GM11168 (cell line): ENCODE data around the gene TOM1L2.
"Not testable (repeated sequence)": the region's sequence is repeated elsewhere in the genome, so short reads cannot be mapped to it uniquely, and the experiment has no call there.

ENCODE experiments used
- in situ Hi-C: fragments of 300-500 bp; cut with MboI; formaldehyde crosslinking; loops from one replicate; pipeline ENCODE4 v1.12.0; 2022; ENCODE audit warnings: low sequenced_read_pairs; ENCODE audit not compliant: unreplicated experiment

Gene TOM1L2

DNA sequence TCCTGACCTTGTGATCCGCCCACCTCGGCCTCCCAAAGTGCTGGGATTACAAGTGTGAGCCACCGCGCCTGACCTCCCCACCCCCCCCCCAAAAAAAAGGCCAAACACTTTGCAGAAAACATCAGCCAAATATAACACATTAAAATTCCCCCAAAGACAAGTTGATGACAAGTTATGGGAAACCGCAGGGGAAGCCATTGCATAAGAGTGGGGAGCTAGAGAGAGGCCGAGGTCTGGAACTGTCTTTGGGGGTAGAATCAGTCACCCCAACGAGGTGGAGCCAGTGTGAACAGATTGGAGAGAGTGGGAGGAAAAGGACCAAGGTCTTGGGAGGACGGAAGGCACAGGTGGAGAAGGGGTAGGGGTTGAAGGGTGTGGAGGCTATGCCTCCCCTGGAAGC lies 3.2 kb upstream of the TOM1L2 start:
- in situ Hi-C loops, result no loop called here

DNA sequence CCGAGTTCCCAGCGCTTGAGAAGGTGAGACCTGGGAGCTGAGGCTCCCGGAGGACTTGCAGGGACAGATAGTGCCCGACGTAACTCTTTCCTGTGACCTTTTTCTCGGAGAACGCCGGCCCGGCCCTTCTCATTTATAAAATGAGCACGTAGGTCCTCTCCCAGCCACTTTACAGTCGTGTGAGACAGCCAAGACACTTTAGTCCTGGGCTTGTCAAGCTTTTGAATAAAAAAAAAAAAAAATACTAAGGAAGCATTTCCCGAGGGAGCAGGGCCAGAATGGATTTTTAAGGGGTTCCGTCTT lies 703 bp upstream of the TOM1L2 start:
- in situ Hi-C loops, result no loop called here

DNA sequence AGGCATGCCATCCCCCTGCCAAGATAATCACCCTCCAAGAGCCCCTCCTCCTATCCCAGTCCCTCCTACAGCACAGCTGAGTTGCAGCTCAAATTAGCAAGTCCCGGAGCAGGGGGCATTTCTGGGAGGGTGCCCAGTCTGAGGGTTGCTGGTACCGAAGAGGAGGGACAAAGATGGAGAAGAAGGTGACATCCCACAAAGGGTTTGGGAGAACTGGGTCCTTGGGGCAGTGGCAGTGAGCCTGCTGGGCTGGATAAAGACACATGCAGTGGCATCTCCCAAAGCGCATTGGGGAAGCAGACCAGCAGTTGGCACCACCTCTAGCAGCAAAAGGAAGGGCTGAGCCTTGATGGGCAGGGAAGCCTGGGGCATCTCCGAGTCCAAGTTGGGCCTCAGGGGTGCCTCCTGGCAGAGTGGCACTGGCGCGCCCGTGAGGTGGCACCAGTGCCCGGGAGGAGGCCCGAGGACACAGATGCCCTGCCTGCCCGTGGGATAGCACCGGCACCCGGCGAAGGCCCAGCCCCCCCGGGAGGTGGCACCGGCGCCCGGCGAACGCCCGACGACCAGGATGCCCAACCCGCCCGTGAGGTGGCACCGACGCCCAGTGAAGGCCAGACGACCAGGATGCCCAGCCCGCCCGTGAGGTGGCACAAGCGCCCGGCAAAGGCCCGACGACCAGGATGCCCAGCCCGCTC lies 622 bp downstream of the TOM1L2 start:
- in situ Hi-C loops, result no loop called here

DNA sequence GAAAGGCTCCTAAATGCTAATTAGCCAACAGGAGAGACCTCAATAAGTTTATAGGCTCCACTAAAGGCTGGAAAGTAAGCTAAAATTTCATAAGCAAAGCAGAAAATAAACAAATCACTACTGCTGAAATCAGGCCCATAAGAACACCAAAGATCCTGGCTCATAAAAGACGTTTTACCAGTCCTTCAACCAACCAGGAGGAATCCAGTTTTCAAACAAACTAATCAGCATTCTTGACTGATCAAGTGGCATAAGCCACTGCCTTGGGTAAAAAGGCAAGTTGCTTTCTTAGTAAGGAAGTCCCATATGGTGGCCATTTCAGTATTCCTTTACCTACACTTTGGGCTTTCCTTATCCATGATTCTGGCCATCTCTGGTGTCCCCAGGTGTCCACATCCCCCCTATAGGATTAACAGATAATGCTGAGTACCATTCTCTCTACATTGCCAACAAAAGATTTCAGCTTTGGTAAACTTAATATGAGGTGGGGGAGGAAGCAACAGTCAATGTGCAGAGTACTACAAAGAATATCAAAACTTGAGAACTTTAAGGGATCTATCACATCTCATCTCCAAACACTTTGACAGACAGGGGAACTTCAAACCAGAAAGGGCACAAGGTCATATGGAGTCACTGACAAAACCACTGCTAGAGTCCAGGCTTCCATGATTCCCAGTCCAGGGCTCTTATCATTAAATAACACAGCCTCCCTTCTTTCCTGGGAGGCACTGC lies 1.3 kb downstream of the TOM1L2 start:
- in situ Hi-C loops, result no loop called here

DNA sequence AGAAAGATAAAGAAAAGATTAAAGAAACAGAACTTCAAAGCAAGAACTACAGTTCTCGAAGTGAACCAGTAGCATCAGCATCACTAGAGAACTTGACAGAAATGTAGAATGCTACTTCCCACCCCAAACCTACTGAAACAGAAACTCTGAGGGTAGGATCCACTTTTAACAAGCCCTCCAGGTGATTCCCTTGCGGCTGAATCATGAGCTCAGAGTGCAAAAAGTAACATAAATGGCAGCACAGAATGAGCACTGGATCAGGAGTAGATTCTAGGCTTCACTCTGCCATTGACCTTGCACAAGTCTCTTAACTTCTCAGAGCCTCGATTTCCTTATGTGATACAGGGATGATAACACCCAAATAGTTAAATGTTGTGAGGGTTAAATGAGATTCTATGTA lies 5.8 kb downstream of the TOM1L2 start:
- in situ Hi-C loops, result no loop called here

DNA sequence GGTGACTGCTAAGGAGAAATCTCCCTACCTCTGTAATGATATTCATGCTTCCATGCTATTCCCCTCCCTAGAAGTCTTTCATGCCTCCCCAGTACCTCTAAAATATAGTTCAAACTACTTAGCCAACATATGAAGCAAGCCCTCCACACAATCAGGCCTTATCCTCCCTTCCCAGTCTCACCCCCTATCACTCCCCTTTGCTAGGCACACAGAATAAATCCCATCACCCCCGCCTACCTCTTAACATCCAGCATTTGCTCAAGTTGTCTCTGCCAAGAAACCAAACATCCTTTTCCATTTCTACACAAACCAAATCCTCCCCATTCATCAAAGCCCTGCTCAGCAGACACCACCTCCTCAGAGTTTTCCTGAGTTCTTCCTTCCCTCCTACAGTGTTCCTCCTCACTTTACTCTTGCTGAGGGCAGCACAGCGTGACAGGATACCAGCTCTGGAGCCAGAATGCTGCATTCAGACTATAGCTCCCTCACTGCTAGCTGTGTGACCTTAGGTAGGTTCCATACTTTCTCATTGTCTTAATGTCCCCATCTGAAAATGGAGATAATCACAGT lies 7.0 kb downstream of the TOM1L2 start:
- in situ Hi-C loops, result no loop called here

DNA sequence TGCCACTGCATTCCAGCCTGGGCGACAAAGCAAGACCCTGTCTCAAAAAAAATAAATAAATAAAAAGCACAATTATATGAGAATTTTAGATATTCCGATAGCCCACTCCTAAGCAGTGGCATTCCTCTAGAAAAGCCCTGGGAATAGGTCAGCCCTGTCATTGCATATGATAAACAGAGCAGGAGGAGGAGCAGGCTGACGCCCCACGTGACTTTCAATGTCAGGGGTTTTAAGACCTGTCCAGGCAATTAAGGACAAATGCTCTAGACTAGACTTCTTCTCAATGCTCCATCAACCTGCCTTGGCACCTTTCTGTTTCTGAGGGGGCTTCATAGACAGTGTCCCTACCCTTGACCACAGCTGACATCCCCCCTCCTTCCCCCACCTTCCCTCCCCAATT lies 7.5 kb downstream of the TOM1L2 start:
- in situ Hi-C loops, result no loop called here

DNA sequence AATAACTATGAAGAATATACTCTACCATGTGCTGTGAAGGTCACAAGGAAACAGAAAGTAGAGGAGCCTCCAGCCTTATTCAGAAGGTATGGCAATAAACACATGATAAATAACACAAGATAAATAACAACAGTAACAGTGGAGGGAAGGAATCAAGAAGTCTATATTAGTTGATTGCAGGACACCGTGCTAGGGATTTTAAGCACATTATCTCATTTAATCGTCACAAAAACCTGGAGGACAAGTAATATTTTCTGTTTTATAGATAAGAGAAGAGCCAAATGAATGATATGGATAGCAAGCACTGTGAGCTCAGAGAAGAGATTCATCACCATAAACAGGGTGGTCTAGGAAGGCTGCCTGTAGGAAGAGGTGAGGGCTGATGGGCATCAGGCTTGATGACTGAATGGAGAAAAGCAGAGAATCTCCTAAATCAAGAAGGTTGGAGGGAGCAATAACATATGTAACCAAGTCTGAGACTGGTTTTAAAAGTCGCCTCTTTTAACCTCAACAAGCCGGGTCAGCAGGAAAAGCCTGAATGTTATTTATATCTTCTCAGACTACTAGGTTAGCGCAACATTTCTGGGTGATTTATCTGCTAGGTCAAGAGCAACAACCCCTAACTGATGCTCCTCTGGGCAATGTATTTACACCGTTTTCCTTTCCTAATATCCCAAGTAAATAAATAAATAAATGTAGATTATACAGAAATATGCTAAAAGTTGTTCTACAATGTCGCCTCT lies 8.3 kb downstream of the TOM1L2 start:
- in situ Hi-C loops, result no loop called here

DNA sequence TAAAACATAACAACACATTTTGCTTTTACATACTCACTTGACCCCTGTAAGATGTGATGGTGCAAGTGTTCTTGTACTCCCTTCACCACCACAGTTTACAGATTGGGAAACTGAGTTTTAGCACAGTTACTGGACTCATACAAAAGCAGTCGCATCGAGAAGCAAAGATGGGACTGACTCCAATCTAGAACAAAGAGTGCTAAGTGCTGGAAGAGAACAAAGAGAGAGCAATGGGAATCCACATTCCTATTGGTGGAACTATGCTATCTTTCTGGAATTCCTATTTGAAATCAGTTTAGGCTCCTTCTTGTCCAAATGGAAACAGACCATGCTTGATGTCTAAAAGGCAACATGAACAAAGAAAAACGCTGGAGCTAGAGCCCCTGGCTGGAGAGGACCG lies 9.1 kb downstream of the TOM1L2 start:
- in situ Hi-C loops, result no loop called here

DNA sequence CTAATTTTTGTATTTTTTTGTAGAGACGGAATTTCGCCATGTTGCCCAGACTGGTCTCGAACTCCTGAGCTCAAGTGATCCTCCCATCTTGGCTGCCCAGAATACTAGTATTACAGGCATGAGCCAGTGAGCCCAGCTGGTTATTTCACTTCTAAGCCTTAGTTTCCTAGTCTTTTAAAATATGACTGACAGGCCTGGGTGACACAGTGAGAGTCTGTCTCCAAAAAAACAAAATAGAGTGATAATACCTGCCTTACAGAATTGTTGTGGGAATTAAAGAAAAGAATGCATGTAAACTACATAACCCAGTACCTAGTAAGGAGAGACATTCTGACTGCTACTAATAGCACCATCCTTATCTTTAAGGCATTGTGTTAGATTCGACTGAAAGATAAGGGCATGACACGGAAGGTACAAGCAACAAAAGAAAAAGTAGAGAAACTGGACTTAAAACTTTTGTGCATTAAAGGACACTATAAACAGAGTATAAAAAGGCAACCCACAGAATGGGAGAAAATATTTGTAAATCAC lies 11.6 kb downstream of the TOM1L2 start:
- in situ Hi-C loops, result no loop called here

DNA sequence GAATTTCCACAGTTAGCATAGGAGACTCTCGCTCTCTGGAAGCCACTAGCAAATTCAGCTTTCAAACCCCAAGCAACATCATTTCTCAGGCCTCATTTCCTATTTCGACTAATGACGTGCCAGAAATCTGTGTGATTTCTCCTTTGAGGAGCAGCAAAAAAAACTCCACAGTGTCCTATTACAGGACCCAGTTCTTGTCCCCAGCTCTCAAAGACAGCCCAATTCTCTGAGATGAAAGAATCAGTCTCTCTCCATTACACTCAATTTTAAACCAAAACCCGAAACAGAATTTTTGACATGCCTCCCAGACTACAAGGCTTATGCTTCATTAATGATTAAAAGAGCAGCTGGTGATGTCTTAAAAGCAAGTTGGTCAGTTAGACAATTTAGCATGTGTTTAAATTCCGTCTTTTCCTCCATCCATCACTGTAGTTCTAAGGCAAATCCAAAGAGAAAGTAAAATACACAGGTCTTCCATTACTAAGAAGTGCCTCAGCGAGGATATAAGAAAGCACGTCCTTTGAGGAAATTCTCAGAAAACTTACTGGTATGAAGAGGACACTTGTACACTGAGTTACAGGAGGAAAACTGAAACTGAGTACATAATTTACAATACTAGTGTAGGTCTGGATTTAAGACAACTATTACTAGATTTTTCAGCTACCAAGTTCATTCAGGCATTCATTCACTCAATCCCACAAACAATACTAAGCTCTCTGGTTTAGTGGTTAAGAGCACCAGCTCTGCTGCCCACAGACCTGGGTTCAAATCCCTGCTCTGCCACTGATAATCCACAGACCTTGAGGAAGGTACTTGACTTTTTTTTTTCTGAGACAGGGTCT lies 12.5 kb downstream of the TOM1L2 start:
- in situ Hi-C loops, result no loop called here

DNA sequence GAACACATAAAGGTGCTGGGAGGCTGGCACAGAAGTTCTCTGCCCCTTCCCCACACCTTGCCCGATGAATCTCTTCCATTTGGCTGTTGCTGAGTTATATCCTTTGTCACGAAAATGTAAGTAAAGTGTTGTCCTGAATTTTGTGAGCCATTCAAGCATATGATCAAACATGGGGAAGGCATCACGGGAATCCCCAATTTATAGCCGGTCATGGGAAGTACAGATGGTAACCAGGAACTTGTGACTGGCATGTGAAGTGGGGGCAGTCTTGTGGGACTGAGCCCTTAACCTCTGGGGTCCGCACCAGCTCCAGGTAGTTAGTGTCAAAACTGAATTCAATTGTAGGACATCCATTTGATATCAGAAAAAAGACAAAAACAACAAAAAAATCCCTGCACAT lies 13.2 kb downstream of the TOM1L2 start:
- in situ Hi-C loops, result no loop called here

DNA sequence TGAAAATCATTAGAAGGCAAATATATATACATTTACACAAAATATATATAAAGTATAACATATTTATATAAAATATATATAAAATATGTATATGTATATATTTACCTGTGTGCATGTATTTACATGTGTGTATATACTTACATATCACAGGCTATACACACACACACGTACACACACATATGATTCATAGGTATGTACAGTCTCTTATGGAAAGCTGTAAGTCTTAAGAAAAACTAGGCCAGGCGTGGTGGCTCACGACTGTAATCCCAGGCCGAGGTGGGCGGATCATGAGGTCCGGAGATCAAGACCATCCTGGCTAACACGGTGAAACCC lies 14.7 kb downstream of the TOM1L2 start:
- in situ Hi-C loops, result no loop called here

DNA sequence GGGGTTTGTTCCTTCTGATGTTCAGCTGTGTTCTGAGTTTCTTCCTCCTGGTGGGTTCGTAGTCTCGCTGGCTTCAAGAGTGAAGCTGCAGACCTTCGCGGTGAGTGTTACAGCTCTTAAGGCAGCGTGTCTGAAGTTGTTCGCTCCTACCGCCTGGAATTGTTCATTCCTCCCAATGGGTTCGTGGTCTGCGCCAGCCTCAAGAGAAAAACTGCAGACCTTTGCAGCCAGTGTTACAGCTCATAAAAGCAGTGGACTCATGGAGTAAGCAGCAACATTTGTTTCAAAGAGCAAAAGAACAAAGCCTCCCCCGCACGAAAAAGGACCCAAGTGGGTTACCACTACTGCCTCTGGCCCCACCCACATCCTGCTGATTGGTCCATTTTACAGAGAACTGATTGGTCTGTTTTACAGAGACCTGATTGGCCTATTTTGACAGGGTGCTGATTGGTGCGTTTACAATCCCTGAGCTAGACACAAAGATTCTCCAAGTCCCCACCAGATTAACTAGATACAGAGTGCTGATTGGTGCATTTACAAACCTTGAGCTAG lies 16.3 kb downstream of the TOM1L2 start:
- in situ Hi-C loops, result not testable (repeated sequence)

DNA sequence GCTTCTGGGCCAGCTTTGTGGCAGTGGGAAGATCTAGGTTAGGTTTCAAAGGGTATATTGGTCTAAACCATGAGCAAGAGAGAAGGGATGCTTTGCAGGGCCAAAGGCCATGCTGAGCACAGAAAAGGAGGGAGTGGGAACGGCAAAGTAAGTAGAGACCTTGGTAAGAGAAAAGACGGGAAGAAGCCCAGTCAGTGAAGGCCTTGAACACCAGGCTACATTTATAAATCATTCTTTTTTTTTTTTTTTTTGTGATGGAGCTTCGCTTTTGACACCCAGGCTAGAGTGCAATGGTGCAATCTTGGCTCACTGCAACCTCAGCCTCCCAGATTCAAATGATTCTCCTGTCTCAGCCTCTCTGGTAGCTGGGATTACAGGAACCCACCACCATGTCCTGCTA lies 18.1 kb downstream of the TOM1L2 start:
- in situ Hi-C loops, result no loop called here

DNA sequence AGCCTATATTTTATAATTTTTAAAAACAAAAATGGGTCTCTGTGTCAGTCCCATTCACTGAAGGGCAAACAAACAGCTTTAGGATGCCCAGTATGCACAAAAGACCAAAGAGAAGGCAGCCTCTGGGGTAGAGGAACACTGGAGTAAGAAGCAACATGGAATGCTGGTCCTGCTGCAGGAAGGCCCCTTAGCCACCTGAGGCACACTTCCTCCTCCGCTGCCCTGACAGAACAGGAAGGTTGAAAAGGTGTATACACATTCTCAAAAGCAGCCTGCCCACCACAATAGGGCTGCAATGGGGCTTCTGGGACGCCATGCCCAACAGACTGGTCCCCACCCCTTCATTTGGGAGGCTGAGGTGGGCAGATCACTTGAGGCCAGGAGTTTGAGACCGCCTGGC lies 19.5 kb downstream of the TOM1L2 start:
- in situ Hi-C loops, result no loop called here

DNA sequence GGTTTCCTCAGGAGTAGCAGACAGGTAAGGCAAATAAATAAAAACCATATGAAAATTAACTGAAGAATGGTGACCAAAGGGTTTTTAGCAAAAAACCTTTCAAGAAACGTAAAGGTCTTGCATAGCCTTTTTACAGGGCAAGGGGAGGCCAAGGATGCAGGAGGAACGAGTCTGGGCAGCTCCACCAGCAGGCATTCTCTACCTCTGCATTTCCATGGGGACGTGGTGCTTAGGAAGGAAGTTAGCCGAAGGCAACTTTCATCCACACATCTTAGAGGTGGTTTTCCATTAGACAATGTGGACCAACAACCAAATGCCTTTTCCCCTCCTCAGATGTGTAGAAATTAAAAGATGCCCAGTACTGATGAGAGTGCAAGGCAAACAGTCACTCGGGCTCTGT lies 20.7 kb downstream of the TOM1L2 start:
- in situ Hi-C loops, result no loop called here

DNA sequence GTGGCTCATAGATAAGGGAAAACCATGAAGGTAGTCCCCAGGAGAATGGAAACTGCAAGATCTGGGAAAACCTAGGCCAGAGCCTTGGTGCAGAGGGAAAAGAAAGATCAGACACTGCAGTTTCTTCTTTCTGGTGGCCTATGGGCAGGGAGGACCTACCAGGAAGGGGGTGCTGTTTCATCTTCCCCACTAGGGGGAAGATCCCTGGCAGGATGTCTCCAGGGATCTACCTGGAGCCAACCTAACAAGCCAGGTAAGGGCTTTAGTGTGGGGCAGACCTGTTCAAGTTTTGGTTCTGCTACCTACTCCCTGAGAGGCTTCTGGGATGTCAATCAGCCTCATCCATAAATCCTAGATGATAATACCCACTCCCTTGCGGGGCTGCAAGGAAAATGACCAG lies 21.4 kb downstream of the TOM1L2 start:
- in situ Hi-C loops, result no loop called here

DNA sequence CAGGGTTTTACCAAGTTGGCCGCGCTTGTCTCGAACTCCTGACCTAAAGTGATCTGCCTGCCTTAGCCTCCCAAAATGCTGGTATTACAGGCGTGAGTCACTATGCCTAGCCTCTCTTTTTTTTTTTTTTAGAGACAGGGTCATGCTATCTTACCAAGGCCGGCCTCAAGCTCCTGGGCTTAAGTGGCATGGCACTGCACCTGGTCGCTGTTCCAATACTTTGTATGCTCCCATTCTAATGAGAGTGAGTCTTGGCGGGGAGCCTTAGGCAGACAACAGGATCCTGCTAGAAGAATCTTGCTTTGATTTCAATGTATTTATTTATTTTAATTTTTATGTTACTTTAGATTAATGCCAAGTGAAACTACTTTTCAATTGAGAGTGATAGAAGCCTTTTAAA lies 21.9 kb downstream of the TOM1L2 start:
- in situ Hi-C loops, result no loop called here

DNA sequence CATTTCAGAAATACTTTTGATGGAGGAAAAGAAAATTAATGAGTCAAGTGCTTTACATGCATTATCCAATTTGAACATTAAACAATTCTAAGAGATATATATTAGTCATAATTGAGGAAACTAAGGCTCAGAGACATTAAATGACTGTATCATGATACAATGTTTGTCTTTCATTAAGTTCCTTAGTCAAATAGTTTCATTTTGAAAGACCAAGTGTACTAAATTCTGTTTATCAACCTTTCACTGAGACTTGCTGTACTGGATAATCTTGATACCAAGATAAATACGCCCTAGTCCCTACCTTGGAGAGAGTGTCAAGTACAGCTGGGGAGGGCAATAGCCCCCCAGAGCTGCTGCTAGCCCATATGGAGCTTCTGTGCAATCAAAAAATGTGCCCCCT lies 24.2 kb downstream of the TOM1L2 start:
- in situ Hi-C loops, result no loop called here
